ENCODE results near the gene MAVS.

DNA sequence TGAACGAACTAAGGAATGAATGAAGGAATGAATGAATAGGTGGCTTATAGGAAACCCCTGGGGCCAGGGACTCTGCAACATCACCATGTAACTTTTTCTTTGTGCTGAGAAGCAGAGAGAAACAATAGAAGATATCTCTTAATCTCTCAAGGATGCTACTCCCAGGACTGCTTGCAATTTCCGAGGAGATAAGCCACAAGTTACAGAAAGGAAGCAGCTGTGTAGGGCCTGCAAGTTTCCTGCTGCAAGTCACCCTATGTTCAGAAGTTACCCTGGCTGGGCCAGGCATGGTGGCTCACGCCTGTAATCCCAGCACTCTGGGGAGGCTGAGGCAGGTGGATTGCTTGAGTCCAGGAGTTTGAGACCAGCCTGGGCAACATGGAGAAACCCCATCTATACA is 7.3 kb upstream of the MAVS start:
- TF ChIP-seq, protein P1, sequence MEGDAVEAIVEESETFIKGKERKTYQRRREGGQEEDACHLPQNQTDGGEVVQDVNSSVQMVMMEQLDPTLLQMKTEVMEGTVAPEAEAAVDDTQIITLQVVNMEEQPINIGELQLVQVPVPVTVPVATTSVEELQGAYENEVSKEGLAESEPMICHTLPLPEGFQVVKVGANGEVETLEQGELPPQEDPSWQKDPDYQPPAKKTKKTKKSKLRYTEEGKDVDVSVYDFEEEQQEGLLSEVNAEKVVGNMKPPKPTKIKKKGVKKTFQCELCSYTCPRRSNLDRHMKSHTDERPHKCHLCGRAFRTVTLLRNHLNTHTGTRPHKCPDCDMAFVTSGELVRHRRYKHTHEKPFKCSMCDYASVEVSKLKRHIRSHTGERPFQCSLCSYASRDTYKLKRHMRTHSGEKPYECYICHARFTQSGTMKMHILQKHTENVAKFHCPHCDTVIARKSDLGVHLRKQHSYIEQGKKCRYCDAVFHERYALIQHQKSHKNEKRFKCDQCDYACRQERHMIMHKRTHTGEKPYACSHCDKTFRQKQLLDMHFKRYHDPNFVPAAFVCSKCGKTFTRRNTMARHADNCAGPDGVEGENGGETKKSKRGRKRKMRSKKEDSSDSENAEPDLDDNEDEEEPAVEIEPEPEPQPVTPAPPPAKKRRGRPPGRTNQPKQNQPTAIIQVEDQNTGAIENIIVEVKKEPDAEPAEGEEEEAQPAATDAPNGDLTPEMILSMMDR (IDR thresholded peaks at IDR 0.05) = no peak
- no peak for TF ChIP-seq POLR2A (IDR thresholded peaks at IDR 0.05)
